Measurements from ENCODE around the gene TMA16. TPM values are rescaled to one million over a fixed set of nuclear protein-coding genes. Genes with fewer than 3 reads are reported as not detected.

The TMA16 gene
- 41.2 and 62.4 TPM in 2 replicates for total RNA-seq

GRCh38 chr4:163494360-163495241 lies at the start of gene TMA16:
Gene TMA16 (plus strand): TSS chr4:163494690. CDS start chr4:163494802, 112 bp downstream.

DNA sequence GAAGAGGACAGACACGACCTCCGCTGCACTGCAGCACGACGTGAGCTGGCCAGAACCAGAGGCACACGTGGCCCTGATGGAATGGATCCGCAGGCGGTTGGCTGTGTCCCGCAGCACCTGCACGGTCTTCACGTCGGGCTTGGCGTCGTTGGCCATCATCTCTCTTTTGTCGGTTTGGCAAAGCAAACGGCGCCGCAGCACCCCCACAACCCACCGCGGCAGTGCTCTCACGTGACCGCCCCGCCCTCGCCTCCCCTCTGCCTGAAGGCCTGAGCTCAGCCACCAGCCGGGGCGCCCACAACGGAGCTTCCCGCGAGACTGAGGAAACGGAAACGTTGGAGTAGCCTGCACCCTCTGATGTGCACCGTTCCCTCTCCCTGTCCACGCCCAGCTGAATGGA lies 20.9 kb upstream of the TMA16 start, which contains the start of gene TKTL2:
Gene TKTL2 (minus strand): TSS at position 179 of the 400 bp plus-strand sequence. CDS start 20 bp downstream, at position 159.

Other genes starting within 250 kb of the TMA16 start
- gene NPY1R, start 162.1 kb upstream of the TMA16 start, total RNA-seq = under 0.01 and 0.15 TPM in 2 replicates
- gene NPY5R, start 150.8 kb upstream of the TMA16 start, total RNA-seq = not detected in 2 replicates
- gene TKTL2, start 20.9 kb upstream of the TMA16 start, total RNA-seq = not detected in 2 replicates